ENCODE results near the gene CMSS1.

DNA sequence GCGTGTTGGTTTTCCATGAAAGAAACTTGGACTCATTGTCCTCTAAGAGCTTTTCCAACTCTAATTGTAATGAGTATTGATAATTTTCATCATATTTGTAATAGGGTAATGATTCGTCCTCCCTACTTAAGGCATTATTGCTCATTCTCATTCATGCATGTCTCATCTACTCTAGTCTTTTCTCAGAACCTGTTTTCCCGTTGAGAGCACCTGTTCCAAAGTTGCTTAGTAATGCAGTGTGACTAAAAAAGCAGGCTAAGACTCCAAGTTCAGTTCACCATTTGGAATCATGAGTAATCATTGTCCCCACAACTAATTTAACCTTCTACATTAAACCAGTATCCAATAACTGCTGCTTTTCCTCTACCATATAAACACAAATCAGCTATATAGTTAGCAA lies 212.7 kb downstream of the CMSS1 start:
- no peak for TF ChIP-seq KAT7 (CRISPR knock-in tag; IDR thresholded peaks at IDR 0.05; ENCODE audit: borderline replicate concordance)
- TF ChIP-seq RORA (CRISPR knock-in tag; IDR thresholded peaks at IDR 0.05): no peak

Data from HepG2 (cell line).